GM12878 (cell line): ENCODE measurements around the gene RBM19. TPM values are rescaled to one million over a fixed set of nuclear protein-coding genes. Genes with fewer than 3 reads are reported as not detected.

ENCODE experiments used
- ATAC-seq: fragments of 200-7000 bp; cut with Tn5 transposase; 3 replicates; pipeline ENCODE4 v1.9.1; 2020; ENCODE audit warnings: mild to moderate bottlenecking, moderate library complexity
- BruUV-seq: library from RNA; stranded (reverse); fragments of 400-500 nt; replicated peaks from 2 replicates; lab custom pipeline; 2021; lab: Mats Ljungman, UMichigan
- CTCF ChIA-PET: fragments of 300-600 bp; sonication (Branson Sonifier 250); formaldehyde crosslinking; extraction: SDS; loops from one replicate; lab custom pipeline; 2021; ENCODE audit warnings: inconsistent platforms; lab: Yijun Ruan, JAX
- POLR2A ChIA-PET: fragments of 350-600 bp; formaldehyde crosslinking; extraction: SDS; loops from one replicate; lab custom pipeline; 2021; ENCODE audit warnings: inconsistent platforms; lab: Charles Lee
- RAD21 ChIA-PET: fragments of 300-600 bp; sonication (Branson Sonifier 250); formaldehyde crosslinking; loops from one replicate; lab custom pipeline; 2023; ENCODE audit warnings: antibody characterized with exemption; ENCODE audit not compliant: unreplicated experiment; lab: Charles Lee
- SMC1A ChIA-PET: fragments of 300-600 bp; sonication (Branson Sonifier 250); formaldehyde crosslinking; loops from one replicate; lab custom pipeline; 2023; ENCODE audit not compliant: unreplicated experiment, uncharacterized antibody; lab: Charles Lee
- DNase-seq: peaks from one replicate; pipeline ENCODE4 v3.0.0-alpha.2; 2011; ENCODE audit warnings: low read depth, low spot score
- FAIRE-seq: peaks from 3 replicates; lab custom pipeline; 2011; peaks lifted over from hg19 to GRCh38; lab: Jason Lieb, UNC
- H2AFZ ChIP-seq: 2 replicates; pipeline ENCODE4 v1.6.0; 2011; ENCODE audit warnings: low read depth, low read length, control low read depth; ENCODE audit not compliant: control insufficient read depth
- H3K27ac ChIP-seq: 2 replicates; pipeline ENCODE4 v1.5.1; 2011; ENCODE audit warnings: control low read depth; ENCODE audit not compliant: control insufficient read depth, insufficient read depth
- H3K27me3 ChIP-seq, 2 experiments: replicated peaks in 1 of 2; 2 replicates each; pipeline versions ENCODE4 v1.6.0 to v1.6.1; 2011; ENCODE audit warnings: low read length in 1 of 2; ENCODE audit not compliant: control insufficient read depth in 2 of 2, insufficient read depth in 2 of 2
- H3K36me3 ChIP-seq, 2 experiments: 2 replicates each; pipeline ENCODE4 v1.5.1; 2011; ENCODE audit warnings: low read length in 1 of 2; ENCODE audit not compliant: control insufficient read depth in 2 of 2, insufficient read depth in 2 of 2
- H3K4me1 ChIP-seq: 2 replicates; pipeline ENCODE4 v1.6.1; 2011; ENCODE audit warnings: mild to moderate bottlenecking, low read length, moderate library complexity, mixed read lengths; ENCODE audit not compliant: control insufficient read depth, insufficient read depth
- H3K4me2 ChIP-seq: 2 replicates; pipeline ENCODE4 v1.6.0; 2011; ENCODE audit warnings: control low read depth; ENCODE audit not compliant: control insufficient read depth, insufficient read depth
- H3K4me3 ChIP-seq: fragments of 200-600 bp; sonication (generic); 2 replicates; pipeline ENCODE4 v1.5.1; 2016
- H3K79me2 ChIP-seq: 2 replicates; pipeline ENCODE4 v1.6.0; 2011; ENCODE audit warnings: low read length; ENCODE audit not compliant: control insufficient read depth, insufficient read depth
- H3K9ac ChIP-seq: 2 replicates; pipeline ENCODE4 v1.8.0; 2011; ENCODE audit warnings: low read length, control low read depth, mixed read lengths; ENCODE audit not compliant: control insufficient read depth, insufficient read depth
- H3K9me3 ChIP-seq: replicated peaks from 3 replicates; pipeline ENCODE4 v1.5.1; 2011; ENCODE audit warnings: mild to moderate bottlenecking, low read length; ENCODE audit not compliant: control insufficient read depth, insufficient read depth
- H4K20me1 ChIP-seq: 2 replicates; pipeline ENCODE4 v1.6.0; 2011; ENCODE audit not compliant: control insufficient read depth, insufficient read depth
- BHLHE40 ChIP-seq, 2 experiments: fragments of 450-650 bp in 1 of 2; IDR thresholded peaks; 2 replicates each; pipeline ENCODE4 v1.6.1; 2011 to 2017; ENCODE audit warnings: low read depth in 2 of 2, borderline replicate concordance in 1 of 2, improper control_type of control experiment in 1 of 2, low read length in 1 of 2, mild to moderate bottlenecking in 1 of 2
- CREM ChIP-seq: IDR thresholded peaks from 2 replicates; pipeline ENCODE4 v1.6.1; 2014; ENCODE audit warnings: antibody characterized with exemption, low read depth
- HCFC1 ChIP-seq: fragments of 150-350 bp; IDR thresholded peaks from 2 replicates; pipeline ENCODE4 v1.6.1; 2014; ENCODE audit warnings: low read length
- KAT2A ChIP-seq: conservative IDR thresholded peaks from 2 replicates; pipeline ENCODE4 v1.6.1; 2011; ENCODE audit warnings: low read depth, low read length; ENCODE audit not compliant: control insufficient read depth
- MEF2B ChIP-seq: fragments of 450-650 bp; IDR thresholded peaks from 2 replicates; pipeline ENCODE4 v1.6.1; 2018; ENCODE audit warnings: mild to moderate bottlenecking, moderate library complexity; ENCODE audit not compliant: partially characterized antibody, poor library complexity, severe bottlenecking
- PAX5 ChIP-seq: IDR thresholded peaks from 2 replicates; pipeline ENCODE4 v1.6.1; 2011; ENCODE audit warnings: low read depth, low read length, borderline replicate concordance
- POU2F2 ChIP-seq: IDR thresholded peaks from 3 replicates; pipeline ENCODE4 v1.6.1; 2011; ENCODE audit warnings: low read depth, mild to moderate bottlenecking, low read length, borderline replicate concordance
- RBBP5 ChIP-seq: fragments of 200-600 bp; sonication (generic); conservative IDR thresholded peaks from 2 replicates; pipeline ENCODE4 v1.6.1; 2016
- SMAD1 ChIP-seq: fragments of 450-650 bp; IDR thresholded peaks from 2 replicates; pipeline ENCODE4 v1.6.1; 2018; ENCODE audit warnings: mild to moderate bottlenecking, low read depth; ENCODE audit not compliant: partially characterized antibody
- SMAD5 ChIP-seq: IDR thresholded peaks from 2 replicates; pipeline ENCODE4 v1.6.1; 2016; ENCODE audit warnings: antibody characterized with exemption, low read depth
- SRF ChIP-seq, 2 experiments: IDR thresholded peaks; 2 replicates each; pipeline ENCODE4 v1.6.1; 2011; ENCODE audit warnings: low read depth in 2 of 2, low read length in 2 of 2, mild to moderate bottlenecking in 1 of 2, moderate library complexity in 1 of 2
- WGBS: methylation state at CpG from one replicate; pipeline ENCODE4 v1.1.6; 2016; ENCODE audit warnings: low lambda C conversion rate; ENCODE audit not compliant: insufficient replicate concordance, insufficient coverage; ENCODE audit errors: missing lambda C conversion rate; 5-methylcytosine and 5-hydroxymethylcytosine counted together
- in situ Hi-C: fragments of 300-500 bp; cut with MboI; formaldehyde crosslinking; loops from 9 replicates; pipeline ENCODE4 v1.14.3; 2018; ENCODE audit warnings: mixed read lengths
- intact Hi-C: fragments of 100-400 bp; cut with micrococcal nuclease; formaldehyde crosslinking; loops from one replicate; pipeline ENCODE4 v1.14.2; 2022; ENCODE audit not compliant: unreplicated experiment
- polyA plus RNA-seq, 11 experiments: library from polyadenylated mRNA; depleted of rRNA in 4 of 11; unstranded in 6 of 11; stranded (reverse) in 5 of 11; fragments of >200 nt; fragmentation: Nextera tagmentation in 4 of 11; fragmentation: Illumina TruSeq in 1 of 11; extraction: Ambion mirVana in 4 of 11; extraction: Trizol in 1 of 11; gene quantifications; 1 replicate in 1 of 11; 2 replicates in 10 of 11; pipeline versions ENCODE4 v1.2.1 to v1.2.3, GENCODE V29; 2011 to 2016; ENCODE audit warnings: inconsistent platforms in 2 of 11, missing spikeins in 2 of 11, low read depth in 1 of 11
- total RNA-seq, 4 experiments: library from RNA; depleted of rRNA in 3 of 4; stranded (reverse); fragments of >200 nt in 3 of 4; fragmentation: Illumina TruSeq in 1 of 4; extraction: Trizol in 1 of 4; gene quantifications; 2 replicates each; pipeline versions ENCODE4 v1.2.1 to v1.2.3, GENCODE V29; 2013 to 2021
- TF ChIP-seq, protein P1 (sequence below): IDR thresholded peaks from 2 replicates; pipeline ENCODE4 v1.6.1; 2011; ENCODE audit warnings: low read depth, low read length, improper control_type of control experiment, borderline replicate concordance

The RBM19 gene
- total and polyA plus RNA-seq, 10 of the 15 experiments (the other 5 are each of a cell fraction or from before 2014, with no cell fraction given): 4.2 to 42.9 (median 28.4) TPM

GRCh38 chr12:114011711-114012110 lies 45.6 kb upstream of the RBM19 start:
- Histone ChIP-seq H4K20me1 (no peaks in the 10 kb centered on the region), H3K4me1 (no peaks in the 10 kb centered on the region), H3K36me3 (no peaks in the 10 kb centered on the region), H3K4me2 (no peak overlapping the region), H3K27me3 (no peaks in the 10 kb centered on the region; a peak in 1 of 4 replicates), H3K27ac (no peak overlapping the region), H3K79me2 (no peaks in the 10 kb centered on the region), H3K4me3 (no peak overlapping the region), H2AFZ (no peak overlapping the region), H3K9me3 (no peaks in the 10 kb centered on the region), H3K9ac (no peak overlapping the region)
- SMC1A ChIA-PET: no interaction called here
- BruUV-seq: no TSS peak
- ATAC-seq (no peak), FAIRE-seq (no peak), DNase-seq (no peak)
- no peak for TF ChIP-seq HCFC1
- no peak for TF ChIP-seq SRF (IDR thresholded peaks at IDR 0.05; ENCODE audit: low read depth in 2 of 2, low read length in 2 of 2)
- no peak for TF ChIP-seq SMAD1
- TF ChIP-seq POU2F2: no peak
- no peak for TF ChIP-seq CREM
- no peak for TF ChIP-seq RBBP5
- TF ChIP-seq MEF2B: no peak
- TF ChIP-seq KAT2A: no peak
- no peak for TF ChIP-seq PAX5
- TF ChIP-seq SMAD5: no peak
- no peak for TF ChIP-seq BHLHE40 (IDR thresholded peaks at IDR 0.05; ENCODE audit: borderline replicate concordance in 1 of 2, low read depth in 2 of 2, low read length in 1 of 2)
- TF ChIP-seq, protein P1, sequence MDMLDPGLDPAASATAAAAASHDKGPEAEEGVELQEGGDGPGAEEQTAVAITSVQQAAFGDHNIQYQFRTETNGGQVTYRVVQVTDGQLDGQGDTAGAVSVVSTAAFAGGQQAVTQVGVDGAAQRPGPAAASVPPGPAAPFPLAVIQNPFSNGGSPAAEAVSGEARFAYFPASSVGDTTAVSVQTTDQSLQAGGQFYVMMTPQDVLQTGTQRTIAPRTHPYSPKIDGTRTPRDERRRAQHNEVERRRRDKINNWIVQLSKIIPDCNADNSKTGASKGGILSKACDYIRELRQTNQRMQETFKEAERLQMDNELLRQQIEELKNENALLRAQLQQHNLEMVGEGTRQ: no peak
- POLR2A ChIA-PET: no interaction called here
- RAD21 ChIA-PET: no interaction called here
- CTCF ChIA-PET: interaction anchor here (0.7 kb wide), 1 partner anchor 109 kb away, joined by 3 read pairs; no protein-coding TSS in a partner anchor
- WGBS: 58% methylated on average over 10 of the region's 10 CpGs
- intact Hi-C loops (no loop called here), in situ Hi-C loops (no loop called here)
